Activated T-cell treated with anti-CD3 and anti-CD28 coated beads for 48 hours (primary cell): Measurements from ENCODE around the gene ETS1.

Source experiments
- DNase-seq: peaks from one replicate; pipeline ENCODE4 v3.0.0-alpha.2; 2020; ENCODE audit warnings: low read depth

Gene ETS1

DNA sequence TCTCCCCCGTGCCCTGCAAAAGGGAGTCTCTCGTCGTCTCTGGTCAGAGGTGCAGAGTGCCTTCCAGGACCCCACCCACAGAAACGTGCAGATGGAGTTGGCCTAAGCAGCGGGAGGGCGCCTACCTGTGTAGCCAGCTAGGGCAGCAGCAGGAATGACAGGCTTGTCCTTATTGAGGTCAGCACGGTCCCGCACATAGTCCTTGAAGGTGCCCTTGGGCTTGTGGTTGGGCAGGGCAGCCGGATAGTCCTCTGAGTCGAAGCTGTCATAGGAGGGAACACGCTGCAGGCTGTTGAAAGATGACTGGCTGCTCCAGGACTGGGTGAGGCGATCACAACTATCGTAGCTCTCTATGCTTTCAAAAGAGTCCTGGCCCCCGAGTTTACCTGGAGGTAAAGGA, 107.3 kb downstream of the ETS1 start:
- DNase-seq: no peak

DNA sequence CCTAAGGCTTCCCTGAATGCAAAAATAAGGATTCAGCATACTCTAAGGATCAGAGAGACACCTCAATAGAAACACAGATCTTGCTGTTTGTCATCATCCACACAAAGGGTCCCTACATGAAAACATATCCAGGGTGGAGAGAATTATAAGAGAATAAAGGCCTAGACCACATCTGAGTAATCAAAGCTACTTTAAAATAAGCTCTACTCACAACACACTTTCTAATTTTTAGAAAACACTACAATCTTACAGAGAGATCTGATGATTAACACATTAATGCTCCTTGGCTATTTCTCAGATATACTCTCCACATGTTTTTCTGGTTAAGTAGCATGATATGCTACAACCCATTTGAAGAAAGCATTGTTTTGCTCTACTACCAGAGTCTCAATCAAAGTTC, 108.2 kb downstream of the ETS1 start:
- DNase-seq: no peak

DNA sequence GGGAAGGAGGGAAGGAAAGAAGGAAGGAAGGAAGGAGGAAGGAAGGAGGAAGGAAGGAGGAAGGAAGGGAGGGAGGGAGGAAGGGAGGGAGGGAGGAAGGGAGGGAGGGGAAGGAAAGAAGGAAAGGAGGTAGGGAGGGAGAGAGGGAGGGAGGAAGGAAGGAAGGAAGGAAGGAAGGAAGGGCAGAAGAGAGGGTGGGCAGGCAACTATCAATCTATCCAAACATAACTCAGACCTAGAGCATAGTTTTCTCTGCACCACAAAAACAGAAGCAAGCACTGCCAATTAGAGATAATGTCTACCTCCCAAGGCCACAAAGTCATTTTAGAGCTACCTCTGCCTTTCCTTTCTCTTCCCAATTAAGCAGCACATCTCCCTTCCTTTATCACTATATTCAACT, 109.1 kb downstream of the ETS1 start:
- no peak for DNase-seq

DNA sequence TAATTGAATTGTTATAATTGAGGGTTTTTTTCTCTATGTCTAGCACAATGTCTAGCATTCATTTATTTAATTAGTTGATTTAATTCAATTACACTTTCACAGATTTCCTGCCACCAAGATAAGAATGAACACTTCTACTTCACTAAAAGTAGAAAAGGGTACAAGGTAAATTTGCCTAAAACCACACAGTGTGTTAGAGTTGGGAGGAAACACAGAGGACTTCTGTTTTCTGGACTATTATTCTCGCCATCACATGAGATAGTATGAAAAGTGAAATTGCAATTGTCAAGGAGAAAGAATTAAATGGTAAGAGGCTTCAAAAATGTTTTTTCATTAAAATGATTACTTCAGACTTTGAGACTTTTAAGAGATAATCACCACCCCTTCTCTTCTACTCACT, 109.5 kb downstream of the ETS1 start:
- DNase-seq: no peak

DNA sequence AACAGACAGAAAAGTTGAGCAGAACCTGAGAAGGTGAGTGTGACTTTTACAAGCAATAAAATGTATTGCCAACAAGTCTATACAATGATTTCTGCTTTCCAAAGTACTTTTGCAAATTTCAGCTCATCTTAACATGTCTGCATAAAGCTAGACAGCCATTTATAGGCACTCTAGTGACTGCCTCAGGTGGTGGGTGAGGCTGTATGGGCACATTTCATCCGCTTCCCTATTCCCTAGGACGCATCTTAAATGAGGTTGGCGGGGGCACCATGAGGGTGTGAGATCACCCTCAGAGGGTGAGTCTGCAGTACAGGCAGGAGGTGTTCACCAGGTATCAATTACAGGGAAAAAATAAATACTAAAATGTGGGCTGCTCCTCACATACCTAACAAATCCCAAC, 110.1 kb downstream of the ETS1 start:
- DNase-seq: no peak

DNA sequence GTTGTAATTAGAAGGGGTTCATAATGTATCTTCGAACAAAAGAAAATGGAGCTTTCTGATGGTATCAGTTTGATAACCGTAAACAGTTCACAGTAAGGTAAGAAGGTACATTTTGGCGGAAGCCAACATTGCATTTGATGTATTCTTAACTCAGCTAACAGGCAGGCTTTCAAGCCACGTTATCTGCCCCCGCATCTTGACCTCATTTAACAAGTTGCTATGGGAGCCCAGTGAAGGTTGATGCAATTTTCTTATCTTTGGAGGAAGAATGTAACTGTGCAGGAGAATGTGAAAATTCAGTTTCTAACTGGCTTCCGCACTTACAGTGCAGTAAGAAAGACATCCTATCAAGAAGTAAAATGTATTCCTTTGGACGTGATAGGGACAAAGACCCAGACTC, 110.6 kb downstream of the ETS1 start:
- DNase-seq: no peak

DNA sequence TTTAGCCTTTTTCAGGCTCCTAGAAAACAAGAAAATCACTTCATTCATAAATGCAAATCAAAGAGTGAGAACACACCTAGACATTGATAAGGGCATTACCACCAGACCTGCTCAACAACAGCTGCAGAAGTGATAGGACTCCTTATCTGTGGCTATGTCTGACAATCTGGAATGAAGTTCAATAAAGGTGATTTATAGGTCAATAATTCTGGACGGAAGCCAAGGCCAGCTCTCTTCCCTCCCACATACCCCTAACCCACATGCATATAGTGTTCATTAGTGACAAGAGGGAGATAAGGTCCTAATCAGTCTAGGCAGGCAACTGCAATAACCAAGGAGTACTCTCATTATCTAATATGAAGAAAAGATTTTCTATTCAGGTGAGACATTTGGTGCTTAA, 111.3 kb downstream of the ETS1 start:
- no peak for DNase-seq

DNA sequence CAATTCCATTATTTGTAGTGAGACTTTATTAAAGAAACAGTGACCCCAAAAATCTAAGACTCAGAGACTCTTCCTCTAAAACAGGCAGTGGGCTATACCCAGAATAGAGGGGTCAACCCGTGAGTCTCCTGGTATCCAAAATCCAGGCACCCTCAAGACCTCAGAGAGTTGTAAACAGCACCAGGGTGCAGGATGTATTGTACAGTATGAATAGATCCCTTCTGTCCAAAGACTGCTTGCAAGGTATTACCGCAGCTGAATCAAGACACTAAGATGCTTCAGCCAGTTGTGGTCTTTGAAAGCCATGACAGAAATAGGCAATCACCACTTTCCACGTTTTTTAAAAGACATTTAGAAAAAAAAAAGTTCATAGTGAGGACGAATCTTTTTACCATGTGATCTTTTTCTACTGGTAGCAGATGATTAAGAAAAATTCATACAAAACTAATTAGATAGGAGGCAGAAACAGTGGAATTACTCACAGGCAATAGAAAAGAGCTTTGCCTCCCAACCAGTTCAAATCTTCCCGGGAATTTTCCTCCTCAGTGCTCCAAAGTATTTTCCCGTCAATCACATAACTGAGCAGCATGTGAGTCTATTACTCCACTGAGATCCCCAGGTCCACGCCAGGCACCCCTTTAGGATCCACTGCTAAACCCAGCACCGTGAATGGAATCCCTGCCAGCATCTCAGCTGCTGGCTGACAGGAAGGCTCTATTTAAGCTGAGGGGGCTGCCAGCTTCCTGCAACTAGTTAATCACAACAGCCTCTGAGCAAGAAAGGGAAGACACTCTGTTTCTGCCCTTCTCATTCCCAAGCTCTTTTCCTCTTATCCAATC, 113.1 kb downstream of the ETS1 start:
- no peak for DNase-seq

DNA sequence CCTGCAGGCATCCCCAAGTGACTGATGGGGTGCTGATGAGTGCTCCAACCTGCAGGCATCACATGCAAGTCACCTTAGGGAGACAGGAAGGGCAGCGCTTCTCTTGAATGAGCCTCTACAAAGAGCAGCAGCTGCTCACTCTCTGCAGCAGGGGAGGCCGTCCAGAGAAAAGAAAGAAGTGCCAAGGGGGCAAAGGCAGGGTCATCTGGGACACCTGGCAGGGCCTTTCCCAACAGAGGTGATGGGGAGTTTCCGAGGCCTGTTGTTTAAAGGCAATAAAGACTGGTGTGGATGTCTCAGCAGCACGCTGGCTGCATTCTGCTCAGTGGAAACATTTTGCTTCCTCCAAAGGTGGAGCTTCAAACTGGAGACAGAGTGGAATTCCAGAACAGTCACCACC, 113.7 kb downstream of the ETS1 start:
- no peak for DNase-seq

DNA sequence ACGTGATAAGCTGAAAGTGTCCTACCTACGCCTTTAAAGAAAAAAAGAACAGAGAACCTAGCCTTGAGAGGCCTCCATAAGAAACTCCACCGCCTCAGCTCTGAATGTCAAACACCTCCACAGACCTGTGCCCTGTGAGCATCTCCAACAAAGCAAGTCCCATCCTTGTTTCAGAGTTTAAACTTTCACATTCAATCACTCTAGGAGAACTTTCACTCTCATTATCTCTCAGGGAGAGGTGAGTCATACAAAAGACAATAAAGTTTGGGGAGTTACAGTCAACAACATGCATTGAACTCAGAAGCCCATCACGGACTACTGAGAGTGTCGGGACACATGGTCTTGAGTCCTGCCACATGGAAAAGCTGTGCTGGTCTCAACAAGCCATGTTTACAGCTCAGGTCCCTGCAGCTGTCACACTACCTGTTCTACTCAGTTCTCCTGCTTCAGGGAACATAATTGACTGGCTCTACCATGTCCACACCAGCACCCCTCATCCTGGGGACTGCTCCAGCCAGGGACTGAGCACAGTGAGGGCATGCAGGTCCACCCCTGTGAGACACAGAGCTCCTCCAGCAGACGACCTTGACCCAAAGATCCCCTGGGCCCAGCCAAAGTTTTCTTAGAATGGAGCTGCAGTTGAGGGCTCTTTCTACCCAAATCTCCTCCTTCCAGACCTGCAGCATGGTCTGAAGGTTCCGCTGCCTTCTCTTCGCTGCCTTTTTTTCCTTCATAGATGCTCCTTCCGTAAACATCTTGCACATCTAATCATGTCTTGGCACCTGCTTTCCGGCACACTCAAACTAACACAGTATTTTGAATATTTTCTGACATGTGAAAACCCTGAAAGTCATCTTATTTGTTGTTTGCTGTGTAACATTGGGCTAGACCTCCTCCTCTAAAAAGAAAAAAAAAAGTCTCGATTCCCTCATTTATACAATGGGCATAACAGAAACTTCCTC, 114.9 kb downstream of the ETS1 start:
- DNase-seq: no peak

DNA sequence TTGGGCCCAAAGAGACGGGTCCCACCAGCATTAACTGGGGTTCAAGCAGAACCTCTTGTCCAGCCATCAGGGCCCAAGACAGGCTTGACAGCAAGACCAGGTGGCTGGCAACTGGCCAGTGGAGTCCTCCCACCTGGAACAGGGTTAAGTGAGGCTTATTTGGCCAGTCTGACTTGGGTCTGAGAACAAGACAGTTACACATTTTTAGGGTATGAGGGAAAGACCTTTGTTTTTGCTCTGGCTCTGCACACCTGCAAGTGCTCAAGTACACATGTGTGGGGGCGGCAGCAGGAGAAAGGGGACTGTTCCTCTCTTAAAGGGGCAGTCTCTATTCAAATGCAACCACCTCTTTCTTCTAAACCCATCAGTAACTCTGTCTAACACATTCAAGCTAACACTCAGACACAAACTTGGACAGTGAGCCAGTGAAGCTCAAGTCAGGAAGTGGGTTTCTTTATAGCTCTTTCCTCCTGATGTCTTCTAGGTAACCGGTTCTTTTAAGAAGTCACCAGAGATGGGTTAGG, 116.2 kb downstream of the ETS1 start:
- no peak for DNase-seq

DNA sequence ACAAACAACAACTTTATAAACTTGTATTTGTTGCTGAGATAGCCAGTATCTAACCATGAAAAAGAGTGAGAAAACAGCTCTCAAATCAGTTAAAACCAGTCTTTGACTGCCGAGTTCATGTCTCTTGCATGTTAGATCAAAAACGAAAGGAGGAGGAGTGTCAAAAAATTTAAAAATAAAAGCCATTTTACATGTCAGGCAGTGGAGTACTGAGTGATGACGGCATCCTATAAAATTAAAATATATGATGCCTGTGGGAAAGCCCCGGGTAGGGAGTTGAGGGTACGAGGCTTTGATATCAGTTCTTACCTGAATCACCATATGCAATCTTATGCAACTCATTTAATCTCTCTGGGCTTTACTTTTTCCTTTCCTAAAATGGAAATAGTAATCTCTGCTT, 117.3 kb downstream of the ETS1 start:
- DNase-seq: no peak

DNA sequence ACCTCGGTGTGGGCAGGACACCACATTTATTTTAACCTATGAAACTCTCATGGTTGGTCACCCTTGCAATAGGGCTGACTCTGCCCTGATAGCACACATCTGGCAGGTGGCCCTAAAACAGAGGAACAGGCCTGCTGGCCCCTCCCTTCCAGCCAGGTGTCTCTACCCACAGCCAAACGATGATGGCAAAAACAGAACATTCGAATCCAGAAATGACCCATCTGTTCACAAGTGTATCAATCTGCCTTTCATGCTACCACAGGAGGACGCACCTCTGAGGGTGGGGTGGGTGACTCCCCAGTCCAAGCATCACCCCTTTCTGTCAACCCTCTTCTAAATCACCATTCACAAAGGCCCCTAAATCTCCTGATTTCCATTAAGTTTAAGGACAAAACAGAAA, 118.1 kb downstream of the ETS1 start:
- DNase-seq: no peak

DNA sequence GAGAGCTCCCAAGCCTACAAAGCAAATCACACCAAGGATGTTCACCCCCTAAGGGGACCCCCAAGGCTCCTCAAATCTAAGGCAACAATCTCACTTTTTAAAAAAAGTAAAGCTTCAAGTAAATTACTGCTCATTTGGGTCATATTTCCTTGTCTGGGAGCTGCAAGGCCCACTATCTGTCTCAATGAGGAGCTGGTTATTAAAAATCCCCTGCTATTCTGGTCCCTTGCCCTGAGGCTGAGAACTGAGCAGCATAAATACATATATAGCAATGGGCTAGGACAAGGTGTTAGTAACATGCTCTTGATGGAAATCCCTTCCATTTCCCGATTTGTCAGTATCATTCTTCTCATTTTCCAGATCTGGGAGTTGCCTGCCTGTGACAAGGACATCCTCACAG, 119.2 kb downstream of the ETS1 start:
- no peak for DNase-seq

DNA sequence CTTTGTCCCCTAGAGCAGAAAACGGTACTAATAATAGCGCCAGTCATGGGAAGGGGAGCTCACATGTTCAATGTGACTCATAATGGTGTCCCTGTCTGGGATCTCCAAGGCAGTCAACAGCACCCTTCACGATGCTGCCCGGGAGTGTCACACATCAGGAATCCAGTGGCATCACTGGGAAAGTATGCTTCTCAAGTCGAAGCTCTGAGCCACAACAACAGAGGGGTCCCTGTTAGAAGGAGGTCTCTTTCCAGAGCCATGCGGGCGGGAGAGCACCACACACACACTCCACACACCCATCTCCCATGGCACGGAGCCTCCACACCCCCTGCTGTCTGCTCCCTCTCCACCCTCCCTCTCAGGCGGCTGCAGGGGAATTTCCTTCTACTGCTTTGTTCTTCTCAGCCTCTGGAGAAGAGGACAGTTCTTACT, 119.7 kb downstream of the ETS1 start:
- no peak for DNase-seq

DNA sequence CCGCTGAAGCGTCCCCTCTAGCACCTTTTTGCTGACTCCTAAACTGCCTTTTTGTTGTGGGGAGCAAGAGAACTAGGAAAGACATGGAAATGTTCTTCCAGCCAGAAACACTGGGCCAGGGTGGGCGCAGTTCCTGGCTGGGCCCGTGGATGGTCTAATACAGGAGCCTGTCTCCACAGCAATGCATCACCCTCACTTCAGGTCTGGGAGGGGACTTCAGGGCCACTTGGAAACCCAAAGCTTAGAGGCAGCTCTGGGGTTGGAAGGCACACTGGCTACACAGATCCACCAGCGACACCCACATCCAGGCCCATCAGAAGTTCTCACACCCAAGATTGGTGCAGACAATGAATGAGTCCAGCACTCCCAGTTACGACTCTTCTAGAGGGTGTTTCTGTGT, 120.3 kb downstream of the ETS1 start:
- DNase-seq: no peak

DNA sequence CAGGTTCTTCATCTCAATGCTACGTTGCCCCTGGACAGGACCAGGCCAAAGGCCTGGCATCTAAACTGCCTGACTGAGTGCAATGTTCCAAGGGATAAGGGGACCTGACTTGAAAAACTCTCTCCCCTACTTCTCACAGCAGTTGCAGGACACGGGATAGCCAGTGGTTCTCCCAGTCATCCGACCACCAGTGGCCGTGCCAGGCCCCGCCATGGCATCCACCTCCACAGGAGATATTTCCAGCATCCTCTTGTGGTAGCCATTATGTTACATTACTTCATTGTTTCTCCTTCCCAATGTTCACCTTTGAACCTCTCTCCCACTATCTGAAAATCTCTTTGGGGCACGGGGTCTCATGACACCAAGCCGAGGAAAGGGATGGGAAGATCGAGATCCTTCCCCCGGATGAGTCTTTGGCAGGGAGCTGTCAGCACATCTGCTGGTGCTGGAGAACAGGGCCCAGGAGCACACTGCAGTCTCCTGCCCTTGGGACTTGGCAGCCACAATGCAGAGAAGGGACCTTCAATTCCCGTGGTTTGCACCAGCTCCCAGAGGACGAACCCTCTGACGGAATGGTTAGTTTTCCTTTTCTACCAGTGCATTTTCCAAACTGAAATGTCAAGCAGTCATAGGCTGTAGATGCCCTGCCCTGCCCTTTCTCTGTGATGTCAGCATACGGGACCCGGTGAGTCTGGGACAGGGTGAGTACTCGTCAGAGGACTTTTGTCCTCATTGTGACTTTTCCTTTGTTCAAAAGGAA, 121.2 kb downstream of the ETS1 start:
- DNase-seq: no peak

DNA sequence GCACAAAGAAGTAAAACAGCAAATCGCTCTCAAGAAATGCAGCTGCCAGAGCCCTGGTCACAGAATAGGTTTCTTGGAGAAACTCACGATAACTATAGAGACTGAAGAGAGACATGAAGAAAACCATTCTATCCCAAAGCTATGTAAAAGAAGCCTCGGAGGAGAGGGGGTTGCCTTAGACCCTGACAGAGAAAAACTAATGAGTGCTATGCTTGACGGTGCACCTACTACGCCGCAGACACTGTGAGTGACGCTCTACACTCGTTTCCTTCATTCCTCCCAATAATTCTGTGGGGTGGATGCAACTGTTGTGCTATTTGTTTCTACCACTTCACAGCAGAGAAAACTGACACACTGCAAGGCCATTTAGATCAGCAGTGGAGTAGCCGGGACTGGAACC, 121.8 kb downstream of the ETS1 start:
- no peak for DNase-seq

DNA sequence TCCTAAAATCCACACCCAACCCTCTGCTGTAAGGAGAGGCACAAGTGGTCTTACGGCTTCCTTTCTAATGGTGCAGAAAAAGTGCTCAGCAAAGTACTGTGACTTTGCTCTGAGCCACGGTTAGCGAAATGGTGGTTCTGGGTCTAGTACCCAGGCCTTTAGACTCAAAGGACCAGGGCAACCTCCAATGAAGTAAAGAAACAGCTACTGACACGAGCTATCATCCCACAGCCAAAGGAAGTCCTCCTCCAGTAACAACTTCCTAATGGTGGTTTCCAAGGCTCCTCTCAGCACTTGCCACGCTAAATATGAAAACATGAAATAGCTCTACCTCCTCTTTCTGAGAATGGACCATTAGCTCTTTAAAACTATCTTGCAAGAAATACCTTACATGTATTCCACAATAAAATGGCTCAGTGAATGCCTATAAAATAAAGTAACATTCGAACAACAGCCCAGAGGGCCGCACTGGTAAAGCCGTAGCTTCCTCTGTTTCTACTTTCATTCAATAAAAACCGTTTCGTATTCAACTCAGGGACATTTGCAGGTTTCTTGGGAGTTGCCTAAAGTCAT, 122.4 kb downstream of the ETS1 start:
- no peak for DNase-seq

DNA sequence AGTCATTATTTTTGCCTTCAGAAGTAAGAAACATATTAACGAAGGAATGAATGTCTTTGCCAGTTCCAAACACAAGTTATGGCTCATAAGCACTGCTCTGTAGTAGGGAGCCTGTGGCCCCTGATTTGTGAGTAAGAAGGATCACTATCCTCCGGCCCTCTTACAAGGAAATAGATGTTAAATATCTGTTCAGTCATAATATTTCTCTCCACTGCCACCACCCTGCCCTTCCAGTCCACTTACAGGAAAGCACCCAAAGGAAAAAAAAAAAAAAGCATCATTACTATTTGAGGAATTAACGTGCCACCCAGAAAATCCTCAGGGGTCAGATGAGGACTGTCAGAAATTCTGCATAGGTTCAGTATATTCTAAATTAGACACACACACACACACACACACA, 123.4 kb downstream of the ETS1 start:
- no peak for DNase-seq

DNA sequence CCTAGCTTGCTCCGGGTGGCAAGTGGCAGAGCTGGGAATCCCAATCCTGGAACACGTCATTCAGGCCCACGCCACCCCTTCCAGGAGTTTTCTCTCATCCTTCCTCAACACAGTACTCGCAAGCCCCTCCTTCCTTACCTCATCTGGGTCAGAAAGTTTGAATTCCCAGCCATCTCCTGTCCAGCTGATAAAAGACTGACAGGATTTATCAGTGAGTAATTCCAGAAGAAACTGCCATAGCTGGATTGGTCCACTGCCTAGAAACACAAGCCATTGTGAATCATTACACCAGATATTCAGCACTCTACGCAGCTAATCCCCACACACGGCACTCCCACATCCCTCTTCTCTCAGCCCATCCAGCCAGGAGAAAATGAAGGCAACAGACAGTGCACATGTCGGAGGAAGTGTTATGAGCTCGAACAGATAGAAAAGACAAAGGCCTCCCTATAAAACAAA, 124.0 kb downstream of the ETS1 start:
- no peak for DNase-seq

DNA sequence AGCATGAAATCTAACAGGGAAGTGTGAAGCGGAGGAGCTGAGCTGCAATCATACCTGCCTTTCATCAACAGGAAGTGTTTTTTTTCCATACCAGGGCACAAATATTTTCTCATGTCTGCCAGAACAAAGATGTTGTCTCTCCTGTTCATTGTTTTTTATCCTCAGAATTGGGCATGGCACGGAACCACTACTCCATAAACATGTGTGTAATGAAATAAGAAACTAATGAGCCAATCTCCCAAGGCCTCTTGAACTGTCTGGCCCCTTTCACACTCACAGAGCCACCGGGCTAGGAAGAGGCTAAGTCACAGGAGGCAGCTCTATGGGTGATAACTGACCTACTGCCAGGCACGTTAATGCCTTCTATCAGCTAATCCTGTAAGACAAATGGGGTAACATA, 124.4 kb downstream of the ETS1 start:
- DNase-seq: no peak
